OCI-LY3 (cell line): ENCODE results near the gene NAA40.

Experiments
- EZH2phosphoT487 ChIP-seq: fragments of 200-600 bp; shearing (Covaris generic); IDR thresholded peaks from 2 replicates; pipeline ENCODE4 v1.6.1; 2018; ENCODE audit warnings: antibody characterized with exemption, mixed run types, low read depth
- TF ChIP-seq, protein P1 (sequence below): fragments of 200-600, 300-600 bp; sonication (generic); IDR thresholded peaks from 2 replicates; pipeline ENCODE4 v1.5.1; 2014; ENCODE audit warnings: antibody characterized with exemption, low read length, low read depth

DNA sequence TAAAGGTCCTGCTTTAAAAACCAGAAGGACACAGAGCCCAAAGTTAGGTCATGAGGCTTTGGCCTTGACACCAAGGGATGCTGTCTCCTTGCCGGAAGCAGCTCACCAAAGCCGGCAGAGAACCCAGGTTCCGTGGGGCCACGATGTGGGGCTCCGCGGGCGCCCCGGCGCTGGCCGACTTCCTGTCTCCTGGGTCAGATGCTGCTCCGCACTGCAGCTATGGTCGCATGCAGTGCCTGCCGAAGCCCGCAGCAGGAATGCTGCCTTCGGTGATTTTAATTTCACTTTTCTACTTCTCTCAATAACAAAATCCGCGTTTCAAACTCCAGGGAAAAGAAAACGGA lies 47.0 kb downstream of the NAA40 start:
- TF ChIP-seq, protein P1, sequence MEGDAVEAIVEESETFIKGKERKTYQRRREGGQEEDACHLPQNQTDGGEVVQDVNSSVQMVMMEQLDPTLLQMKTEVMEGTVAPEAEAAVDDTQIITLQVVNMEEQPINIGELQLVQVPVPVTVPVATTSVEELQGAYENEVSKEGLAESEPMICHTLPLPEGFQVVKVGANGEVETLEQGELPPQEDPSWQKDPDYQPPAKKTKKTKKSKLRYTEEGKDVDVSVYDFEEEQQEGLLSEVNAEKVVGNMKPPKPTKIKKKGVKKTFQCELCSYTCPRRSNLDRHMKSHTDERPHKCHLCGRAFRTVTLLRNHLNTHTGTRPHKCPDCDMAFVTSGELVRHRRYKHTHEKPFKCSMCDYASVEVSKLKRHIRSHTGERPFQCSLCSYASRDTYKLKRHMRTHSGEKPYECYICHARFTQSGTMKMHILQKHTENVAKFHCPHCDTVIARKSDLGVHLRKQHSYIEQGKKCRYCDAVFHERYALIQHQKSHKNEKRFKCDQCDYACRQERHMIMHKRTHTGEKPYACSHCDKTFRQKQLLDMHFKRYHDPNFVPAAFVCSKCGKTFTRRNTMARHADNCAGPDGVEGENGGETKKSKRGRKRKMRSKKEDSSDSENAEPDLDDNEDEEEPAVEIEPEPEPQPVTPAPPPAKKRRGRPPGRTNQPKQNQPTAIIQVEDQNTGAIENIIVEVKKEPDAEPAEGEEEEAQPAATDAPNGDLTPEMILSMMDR, result no peak
- TF ChIP-seq EZH2phosphoT487, result no peak
